SU-DHL-6 (cell line): ENCODE measurements around the gene AGXT.

Source experiments
- H2AFZ ChIP-seq: fragments of 200-600 bp; sonication (generic); 2 replicates; pipeline ENCODE4 v1.6.1; 2014; ENCODE audit warnings: low read depth, mild to moderate bottlenecking, moderate library complexity, mixed read lengths, antibody characterized with exemption, low read length; ENCODE audit not compliant: severe bottlenecking
- H3F3A ChIP-seq: fragments of 200-600 bp; shearing (Covaris generic); 2 replicates; pipeline ENCODE4 v1.6.0; 2016; ENCODE audit warnings: antibody characterized with exemption, mild to moderate bottlenecking; ENCODE audit not compliant: insufficient read depth
- H3K27ac ChIP-seq: fragments of 200-600 bp; sonication (generic); 2 replicates; pipeline ENCODE4 v1.5.1; 2016; ENCODE audit warnings: low read depth, mild to moderate bottlenecking, low read length, moderate library complexity, mixed read lengths
- H3K27me3 ChIP-seq: fragments of 200-600 bp; sonication (generic), shearing (Covaris generic); 2 replicates; pipeline ENCODE4 v1.6.0; 2014; ENCODE audit warnings: mild to moderate bottlenecking, low read length
- H3K36me3 ChIP-seq: fragments of 200-600 bp; sonication (generic); 2 replicates; pipeline ENCODE4 v1.6.1; 2014; ENCODE audit warnings: mild to moderate bottlenecking, low read length, mixed read lengths
- H3K4me2 ChIP-seq: fragments of 300-600, 200-600 bp; shearing (Covaris generic), sonication (generic); 2 replicates; pipeline ENCODE4 v1.6.0; 2014; ENCODE audit warnings: low read length, low read depth, mild to moderate bottlenecking; ENCODE audit not compliant: poor library complexity, severe bottlenecking
- H3K4me3 ChIP-seq: fragments of 200-600 bp; sonication (generic); 2 replicates; pipeline ENCODE4 v1.5.1; 2014; ENCODE audit warnings: antibody characterized with exemption, low read length, mild to moderate bottlenecking, mixed read lengths; ENCODE audit not compliant: insufficient read depth, poor library complexity, severe bottlenecking
- H3K79me2 ChIP-seq: fragments of 200-600 bp; sonication (generic); 2 replicates; pipeline ENCODE4 v1.6.1; 2014; ENCODE audit warnings: mild to moderate bottlenecking, low read length, moderate library complexity; ENCODE audit not compliant: insufficient read depth
- H3K9ac ChIP-seq: fragments of 200-600 bp; sonication (generic); 2 replicates; pipeline ENCODE4 v1.7.0; 2014; ENCODE audit warnings: mild to moderate bottlenecking, low read length
- H3K9me2 ChIP-seq: fragments of 200-600 bp; sonication (generic); replicated peaks from 2 replicates; pipeline ENCODE4 v1.6.1; 2014; ENCODE audit warnings: low read length; ENCODE audit not compliant: insufficient read depth
- H3K9me3 ChIP-seq: fragments of 200-600 bp; sonication (generic); 2 replicates; pipeline ENCODE4 v1.6.1; 2014; ENCODE audit warnings: low read length, mixed read lengths; ENCODE audit not compliant: insufficient read depth
- H4K20me1 ChIP-seq: fragments of 200-600 bp; sonication (generic); 2 replicates; pipeline ENCODE4 v1.6.1; 2014; ENCODE audit warnings: low read depth, mild to moderate bottlenecking, antibody characterized with exemption, low read length, moderate library complexity, mixed read lengths
- EZH2phosphoT487 ChIP-seq: fragments of 200-600 bp; sonication (generic), shearing (Covaris generic); conservative IDR thresholded peaks from 2 replicates; pipeline ENCODE4 v1.6.1; 2018; ENCODE audit warnings: mild to moderate bottlenecking, antibody characterized with exemption, low read length, moderate library complexity, mixed read lengths
- TF ChIP-seq, protein P1 (sequence below): fragments of 200-600 bp; sonication (generic); IDR thresholded peaks from one replicate; pipeline ENCODE4 v1.5.1; 2017; ENCODE audit warnings: antibody characterized with exemption, mild to moderate bottlenecking, low read length, moderate library complexity; ENCODE audit not compliant: insufficient read depth, poor library complexity, severe bottlenecking

The AGXT gene

DNA sequence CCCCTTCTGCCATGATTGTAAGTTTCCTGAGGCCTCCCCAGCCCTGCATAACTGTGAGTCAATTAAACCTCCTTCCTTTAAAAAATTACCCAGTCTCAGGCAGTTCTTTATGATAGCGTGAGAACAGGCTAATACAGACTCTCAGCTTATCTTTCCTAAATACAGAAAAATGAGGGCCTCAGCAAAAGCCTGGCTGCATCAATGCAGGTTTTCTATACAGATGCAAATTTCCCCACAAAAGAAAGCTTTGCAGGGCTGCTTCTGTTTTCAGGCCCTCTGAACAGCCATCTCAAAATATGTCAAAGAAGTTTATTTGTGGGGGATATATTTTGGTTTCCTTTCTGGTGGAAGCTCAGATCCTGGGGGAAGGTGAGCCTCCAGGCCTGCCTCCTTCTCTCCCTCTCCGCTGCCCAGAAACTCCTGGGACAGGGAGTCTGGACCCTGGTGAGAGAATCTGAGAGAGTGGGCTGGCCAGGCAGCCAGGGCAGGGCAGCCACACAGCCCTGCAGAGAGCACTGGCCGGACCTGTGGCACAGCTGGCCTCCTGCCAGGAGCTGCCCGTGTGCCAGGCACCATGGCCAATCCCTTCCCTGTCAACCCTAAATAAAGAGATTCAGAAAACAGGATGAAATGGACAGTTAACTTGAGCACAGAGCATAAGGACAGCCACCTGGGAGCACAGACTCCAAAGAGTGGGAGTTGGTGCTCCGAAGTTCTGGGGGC is 21.6 kb upstream of the AGXT start:
- no peaks in the 10 kb centered on the region for H3K9me2 ChIP-seq
- no peak overlapping the region for H3K27ac ChIP-seq
- H3F3A ChIP-seq, result no peaks in the 10 kb centered on the region
- H4K20me1 ChIP-seq, result no peaks in the 10 kb centered on the region
- no peaks in the 10 kb centered on the region for H3K27me3 ChIP-seq
- no peaks in the 10 kb centered on the region for H3K79me2 ChIP-seq
- TF ChIP-seq, protein P1, sequence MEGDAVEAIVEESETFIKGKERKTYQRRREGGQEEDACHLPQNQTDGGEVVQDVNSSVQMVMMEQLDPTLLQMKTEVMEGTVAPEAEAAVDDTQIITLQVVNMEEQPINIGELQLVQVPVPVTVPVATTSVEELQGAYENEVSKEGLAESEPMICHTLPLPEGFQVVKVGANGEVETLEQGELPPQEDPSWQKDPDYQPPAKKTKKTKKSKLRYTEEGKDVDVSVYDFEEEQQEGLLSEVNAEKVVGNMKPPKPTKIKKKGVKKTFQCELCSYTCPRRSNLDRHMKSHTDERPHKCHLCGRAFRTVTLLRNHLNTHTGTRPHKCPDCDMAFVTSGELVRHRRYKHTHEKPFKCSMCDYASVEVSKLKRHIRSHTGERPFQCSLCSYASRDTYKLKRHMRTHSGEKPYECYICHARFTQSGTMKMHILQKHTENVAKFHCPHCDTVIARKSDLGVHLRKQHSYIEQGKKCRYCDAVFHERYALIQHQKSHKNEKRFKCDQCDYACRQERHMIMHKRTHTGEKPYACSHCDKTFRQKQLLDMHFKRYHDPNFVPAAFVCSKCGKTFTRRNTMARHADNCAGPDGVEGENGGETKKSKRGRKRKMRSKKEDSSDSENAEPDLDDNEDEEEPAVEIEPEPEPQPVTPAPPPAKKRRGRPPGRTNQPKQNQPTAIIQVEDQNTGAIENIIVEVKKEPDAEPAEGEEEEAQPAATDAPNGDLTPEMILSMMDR, result no peak
- no peak for TF ChIP-seq EZH2phosphoT487
- H3K4me3 ChIP-seq, result no peak overlapping the region
- H3K4me2 ChIP-seq, result no peak overlapping the region
- no peaks in the 10 kb centered on the region for H3K9me3 ChIP-seq
- H3K36me3 ChIP-seq, result no peaks in the 10 kb centered on the region
- H2AFZ ChIP-seq, result no peak overlapping the region
- H3K9ac ChIP-seq, result no peak overlapping the region

DNA sequence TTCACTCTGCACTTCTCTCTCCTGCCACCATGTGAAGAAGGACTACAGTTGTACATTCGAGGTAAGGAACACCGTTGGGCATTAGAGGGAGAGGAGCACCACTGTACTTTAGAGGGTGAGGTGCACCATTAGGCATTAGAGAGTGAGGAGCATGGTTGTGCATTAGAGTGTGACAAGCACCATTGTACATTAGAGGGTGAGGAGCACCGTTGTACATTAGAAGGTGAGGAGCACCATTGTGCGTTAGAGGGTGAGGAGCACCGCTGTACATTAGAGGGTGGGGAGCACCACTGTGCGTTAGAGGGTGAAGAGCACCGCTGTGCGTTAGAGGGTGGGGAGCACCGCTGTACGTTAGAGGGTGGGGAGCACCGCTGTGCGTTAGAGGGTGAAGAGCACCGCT is 20.8 kb upstream of the AGXT start:
- H3K9me3 ChIP-seq, result no peaks in the 10 kb centered on the region
- H3K4me3 ChIP-seq, result no peak overlapping the region
- H3K27me3 ChIP-seq, result no peaks in the 10 kb centered on the region
- no peaks in the 10 kb centered on the region for H3F3A ChIP-seq
- no peak overlapping the region for H3K4me2 ChIP-seq
- no peak overlapping the region for H3K27ac ChIP-seq
- H3K9ac ChIP-seq, result no peak overlapping the region
- no peaks in the 10 kb centered on the region for H3K36me3 ChIP-seq
- H3K9me2 ChIP-seq, result no peaks in the 10 kb centered on the region
- H2AFZ ChIP-seq, result no peak overlapping the region
- TF ChIP-seq EZH2phosphoT487, result no peak
- TF ChIP-seq, protein P1, result no peak
- H4K20me1 ChIP-seq, result no peaks in the 10 kb centered on the region
- H3K79me2 ChIP-seq, result no peaks in the 10 kb centered on the region

DNA sequence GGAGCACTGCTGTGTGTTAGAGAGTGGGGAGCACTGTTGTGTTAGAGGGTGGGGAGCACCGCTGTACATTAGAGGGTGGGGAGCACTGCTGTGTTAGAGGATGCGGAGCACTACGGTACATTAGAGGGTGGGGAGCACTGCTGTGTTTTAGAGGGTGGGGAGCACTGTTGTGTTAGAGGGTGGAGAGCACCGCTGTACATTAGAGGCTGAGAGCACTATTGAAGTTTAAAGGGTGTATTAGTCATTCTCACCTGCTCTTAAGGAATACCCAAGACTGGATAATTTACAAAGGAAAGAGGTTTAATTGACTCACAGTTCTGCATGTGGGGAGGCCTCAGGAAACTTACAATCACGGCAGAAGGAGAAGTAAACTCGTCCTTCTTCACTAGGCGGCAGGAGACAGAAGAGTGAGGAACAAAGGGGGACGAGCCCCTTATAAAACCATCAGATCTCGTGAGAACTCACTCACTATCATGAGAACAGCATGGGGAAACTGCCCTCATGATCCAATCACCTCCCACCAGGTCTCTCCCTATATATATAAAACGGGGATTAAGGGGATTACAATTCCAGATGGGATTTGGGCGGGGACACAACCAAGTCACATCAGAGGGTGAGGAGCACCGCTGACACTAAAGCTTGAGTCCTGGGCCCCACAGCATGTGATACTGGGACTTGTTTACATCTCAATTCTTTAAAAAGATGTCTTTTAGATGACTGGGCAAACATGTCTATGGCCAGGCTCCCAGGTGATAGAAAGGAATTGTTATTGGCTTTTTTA is 19.5 kb upstream of the AGXT start:
- Histone ChIP-seq H3K4me3 (no peak overlapping the region), H3K9ac (no peak overlapping the region), H3K4me2 (no peak overlapping the region), H3K27me3 (no peaks in the 10 kb centered on the region), H3K9me2 (no peaks in the 10 kb centered on the region), H3K9me3 (0 out of 2 replicates have a peak, but pooled peaks cover under 1% of the 10 kb centered on the region), H4K20me1 (no peaks in the 10 kb centered on the region), H3F3A (no peaks in the 10 kb centered on the region), H3K79me2 (no peaks in the 10 kb centered on the region), H2AFZ (no peak overlapping the region), H3K36me3 (no peaks in the 10 kb centered on the region), H3K27ac (no peak overlapping the region)
- TF ChIP-seq EZH2phosphoT487, result no peak
- TF ChIP-seq, protein P1, result no peak
